HG03103 (cell line): ENCODE measurements around the gene RPSA.
"Not testable (repeated sequence)": the region's sequence is repeated elsewhere in the genome, so short reads cannot be mapped to it uniquely, and the experiment has no call there.

Source experiments
- ATAC-seq: cut with Tn5 transposase; IDR thresholded peaks from one replicate; pipeline ENCODE4 v1.9.1; 2021; ENCODE audit warnings: low read depth; ENCODE audit not compliant: unreplicated experiment

The RPSA gene

GRCh38 chr3:39453134-39453533, 46.6 kb downstream of the RPSA start:
- no peak for ATAC-seq

- not testable (repeated sequence) for ATAC-seq
Measured at GRCh38 chr3:39453872-39454271, 47.4 kb downstream of the RPSA start.

- no peak for ATAC-seq
Measured at GRCh38 chr3:39454591-39455217, 48.2 kb downstream of the RPSA start.

- ATAC-seq, result no peak
Measured at GRCh38 chr3:39456159-39456558, 49.6 kb downstream of the RPSA start.

GRCh38 chr3:39457361-39457760, 50.8 kb downstream of the RPSA start:
- ATAC-seq, result no peak

- not testable (repeated sequence) for ATAC-seq
Measured at GRCh38 chr3:39458579-39458978, 52.1 kb downstream of the RPSA start.

- no peak for ATAC-seq
Measured at GRCh38 chr3:39460677-39461076, 54.2 kb downstream of the RPSA start.
